HG03066 (cell line): ENCODE measurements around the gene MFAP2.
"Not testable (repeated sequence)": the region's sequence is repeated elsewhere in the genome, so short reads cannot be mapped to it uniquely, and the experiment has no call there.

Experiments used
- ATAC-seq: cut with Tn5 transposase; IDR thresholded peaks from one replicate; pipeline ENCODE4 v1.9.1; 2021; ENCODE audit warnings: low read depth; ENCODE audit not compliant: unreplicated experiment

Gene MFAP2

DNA sequence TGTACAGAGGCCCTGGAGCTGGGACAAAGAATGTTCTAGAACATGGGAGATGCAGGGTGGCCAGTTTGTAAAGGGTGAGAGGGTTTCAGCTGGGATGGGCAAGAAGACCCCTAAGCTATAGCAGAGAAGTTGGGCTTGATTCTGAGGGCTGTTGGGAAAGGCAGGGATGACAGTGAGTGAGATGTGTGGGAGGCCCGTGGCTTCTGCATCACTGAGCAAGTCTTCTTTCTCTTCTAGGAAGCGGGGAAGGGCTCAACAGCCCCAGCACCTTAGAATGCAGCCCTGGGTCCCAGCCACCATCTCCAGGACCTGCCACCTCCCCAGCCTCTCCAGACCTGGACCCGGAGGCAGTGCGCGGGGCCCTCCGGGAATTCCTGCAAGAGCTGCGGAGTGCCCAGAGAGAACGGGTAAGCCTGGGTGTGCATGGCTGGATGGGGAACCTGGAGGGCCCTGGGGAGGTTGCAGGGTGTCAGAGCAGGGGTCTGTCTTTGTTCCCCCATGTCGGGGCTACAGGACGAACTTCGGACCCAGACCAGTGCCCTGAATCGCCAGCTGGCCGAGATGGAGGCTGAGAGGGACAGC is 14.8 kb downstream of the MFAP2 start:
- no peak for ATAC-seq

DNA sequence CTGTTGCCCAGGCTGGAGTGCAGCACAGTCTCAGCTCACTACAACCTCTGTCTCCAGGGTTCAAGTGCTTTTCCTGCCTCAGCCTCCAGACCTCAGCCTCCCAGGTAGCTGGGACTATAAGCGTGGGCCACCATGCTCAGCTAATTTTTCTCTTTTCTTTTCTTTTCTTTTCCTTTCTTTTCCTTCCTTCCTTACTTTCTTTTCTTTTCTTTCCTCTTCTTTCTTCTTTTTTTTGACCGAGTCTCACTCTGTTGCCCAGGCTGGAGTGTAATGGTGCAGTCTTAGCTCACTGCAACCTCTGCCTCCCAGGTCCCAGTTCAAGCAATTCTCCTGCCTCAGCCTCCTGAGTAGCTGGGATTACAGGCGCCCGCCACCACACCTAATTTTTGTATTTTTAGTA is 16.3 kb downstream of the MFAP2 start:
- not testable (repeated sequence) for ATAC-seq

DNA sequence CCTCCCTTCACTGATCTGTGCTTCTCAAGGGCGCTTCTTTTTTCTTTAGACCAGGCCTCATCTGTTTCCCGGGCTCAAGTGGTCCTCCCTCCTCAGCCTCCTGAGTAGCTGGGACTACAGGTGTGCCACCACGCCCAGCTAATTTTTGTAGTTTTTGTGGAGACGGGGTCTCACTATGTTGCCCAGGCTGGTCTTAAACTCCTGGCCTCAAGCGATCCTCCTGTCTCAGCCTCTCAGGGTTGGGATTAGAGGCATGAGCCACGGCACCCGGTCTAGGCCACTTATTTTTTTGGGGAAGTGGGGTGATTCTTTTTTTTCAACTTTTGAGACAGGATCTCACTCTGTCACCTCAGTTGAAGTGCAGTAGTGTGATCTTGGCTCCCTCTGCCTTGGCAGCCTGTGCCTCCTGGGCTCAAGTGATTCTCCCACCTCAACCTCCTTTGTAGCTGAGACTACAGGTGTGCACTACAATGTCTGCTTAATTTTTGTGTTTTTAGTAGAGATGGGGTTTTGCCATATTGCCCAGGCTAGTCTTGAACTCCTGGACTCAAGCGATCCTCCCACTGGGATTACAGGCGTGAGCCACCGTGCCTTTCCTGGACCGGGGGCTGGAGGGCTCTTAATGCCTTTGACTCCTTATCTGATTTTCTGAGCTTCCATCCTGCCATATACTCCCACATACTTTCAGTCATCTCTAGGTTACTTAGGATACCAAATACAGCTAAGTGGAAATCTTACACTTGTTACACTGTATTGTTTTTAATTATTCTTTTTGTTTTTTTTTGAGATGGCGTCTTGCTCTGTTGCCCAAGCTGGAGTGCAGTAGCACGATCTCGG is 18.9 kb downstream of the MFAP2 start:
- no peak for ATAC-seq

DNA sequence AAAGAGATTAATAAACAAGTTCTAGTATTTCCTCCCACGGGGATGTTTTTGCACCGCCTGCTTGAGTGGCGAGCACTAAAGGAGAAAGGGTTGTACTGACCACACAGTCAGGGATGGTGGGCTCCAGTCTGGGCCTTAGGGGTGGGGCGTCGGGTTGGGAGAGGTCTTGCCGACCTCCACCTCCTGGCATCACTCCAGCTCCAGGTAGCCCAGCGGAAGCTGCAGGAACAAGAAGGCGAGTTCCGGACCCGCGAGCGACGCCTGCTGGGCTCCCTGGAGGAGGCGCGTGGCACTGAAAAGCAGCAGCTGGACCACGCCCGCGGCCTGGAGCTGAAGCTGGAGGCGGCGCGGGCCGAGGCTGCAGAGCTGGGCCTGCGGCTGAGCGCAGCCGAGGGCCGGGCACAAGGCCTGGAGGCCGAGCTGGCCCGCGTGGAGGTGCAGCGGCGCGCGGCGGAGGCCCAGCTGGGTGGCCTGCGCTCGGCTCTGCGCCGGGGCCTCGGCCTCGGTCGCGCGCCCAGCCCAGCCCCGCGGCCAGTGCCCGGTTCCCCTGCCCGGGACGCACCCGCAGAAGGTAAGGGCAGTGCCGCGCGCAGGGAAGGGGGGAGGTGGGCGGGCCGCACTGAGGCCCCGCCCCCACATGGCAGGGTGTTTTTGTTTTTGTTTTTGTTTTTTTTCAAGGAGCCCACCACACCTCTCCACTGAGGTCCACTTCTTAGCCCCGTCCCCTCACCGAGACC is 19.7 kb downstream of the MFAP2 start:
- ATAC-seq, result no peak

DNA sequence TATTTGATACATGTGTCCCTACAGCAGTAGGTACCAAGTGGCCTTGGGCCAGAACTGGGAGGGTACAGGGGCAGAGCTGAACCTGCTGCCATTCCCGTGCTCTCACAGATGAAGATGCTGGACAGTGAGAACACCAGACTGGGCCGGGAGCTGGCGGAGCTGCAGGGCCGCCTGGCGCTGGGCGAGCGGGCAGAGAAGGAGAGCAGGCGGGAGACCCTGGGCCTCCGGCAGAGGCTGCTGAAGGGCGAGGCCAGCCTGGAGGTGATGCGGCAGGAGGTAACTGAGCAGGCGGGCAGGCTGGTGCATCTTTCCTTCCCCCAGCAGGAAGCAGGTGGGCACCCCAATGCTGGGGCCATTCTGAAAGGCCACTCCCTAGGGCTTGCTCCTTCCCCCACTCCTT is 21.9 kb downstream of the MFAP2 start:
- no peak for ATAC-seq

DNA sequence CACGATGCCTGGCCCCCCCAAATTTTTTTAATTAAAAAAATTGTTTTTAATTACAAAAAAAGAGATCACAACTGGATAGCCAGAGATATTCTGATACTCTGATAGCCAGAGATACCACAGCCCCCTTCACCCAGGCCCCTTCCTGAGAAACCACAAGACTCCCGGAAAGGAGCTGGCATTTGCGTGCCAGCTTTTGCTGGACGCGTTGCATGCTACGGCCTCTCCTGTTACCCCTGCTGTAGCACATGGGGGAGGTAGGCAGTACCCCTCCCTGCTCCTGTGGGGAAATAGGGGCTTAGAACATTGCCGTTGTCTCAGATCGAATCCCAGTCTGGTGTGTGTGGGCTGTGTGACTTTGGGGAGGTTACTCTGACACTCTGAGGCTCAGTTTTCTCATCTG is 22.7 kb downstream of the MFAP2 start:
- ATAC-seq, result no peak

DNA sequence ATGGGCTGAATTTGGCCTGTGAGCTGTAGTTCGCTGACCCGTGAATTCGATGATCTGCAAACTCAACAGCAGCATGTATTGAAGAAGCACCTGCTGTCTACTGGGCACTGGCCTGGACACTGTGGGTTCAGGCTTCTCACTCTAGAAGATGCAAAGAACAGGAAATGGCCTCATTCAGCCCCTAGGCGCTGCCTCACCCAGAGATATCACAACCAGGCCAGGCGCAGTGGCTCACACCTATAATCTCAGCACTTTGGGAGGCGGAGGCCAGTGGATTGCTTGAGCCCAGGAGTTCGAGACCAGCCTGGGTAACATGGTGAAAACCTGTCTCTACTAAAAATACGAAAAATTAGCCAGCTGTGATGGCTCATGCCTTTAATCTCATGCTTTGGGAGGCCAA is 23.6 kb downstream of the MFAP2 start:
- ATAC-seq, result no peak

DNA sequence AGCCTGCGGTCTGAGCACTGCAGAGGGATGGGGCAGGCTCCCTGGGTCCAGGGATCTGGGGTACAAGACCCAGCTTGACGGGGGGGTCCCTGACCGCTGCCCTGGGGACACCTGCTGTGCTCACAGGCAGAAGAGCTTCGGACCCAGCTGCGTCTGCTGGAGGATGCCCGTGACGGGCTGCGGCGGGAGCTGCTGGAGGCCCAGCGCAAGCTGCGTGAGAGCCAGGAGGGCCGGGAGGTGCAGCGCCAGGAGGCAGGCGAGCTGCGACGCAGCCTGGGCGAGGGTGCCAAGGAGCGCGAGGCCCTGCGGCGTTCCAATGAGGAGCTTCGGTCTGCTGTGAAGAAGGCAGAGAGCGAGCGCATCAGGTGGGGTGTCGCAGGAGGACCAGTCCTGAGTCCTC is 25.2 kb downstream of the MFAP2 start:
- ATAC-seq, result no peak

DNA sequence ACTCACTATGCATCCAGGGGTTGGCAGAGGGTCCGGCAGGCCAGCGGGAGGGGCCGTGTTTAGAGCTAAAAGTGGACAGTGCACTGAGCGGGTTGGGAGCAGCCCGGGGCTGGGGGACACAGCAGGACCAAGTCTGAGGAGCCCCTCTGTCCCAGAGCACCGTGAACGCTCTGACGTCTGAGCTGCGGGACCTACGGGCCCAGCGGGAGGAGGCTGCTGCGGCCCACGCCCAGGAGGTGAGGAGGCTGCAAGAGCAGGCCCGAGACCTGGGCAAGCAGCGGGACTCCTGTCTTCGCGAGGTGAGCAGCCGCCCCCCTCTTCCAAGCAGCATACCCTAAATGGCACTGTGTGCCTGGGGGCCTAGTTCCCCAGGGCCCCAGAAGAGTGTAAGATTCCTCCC is 25.8 kb downstream of the MFAP2 start:
- ATAC-seq, result no peak

DNA sequence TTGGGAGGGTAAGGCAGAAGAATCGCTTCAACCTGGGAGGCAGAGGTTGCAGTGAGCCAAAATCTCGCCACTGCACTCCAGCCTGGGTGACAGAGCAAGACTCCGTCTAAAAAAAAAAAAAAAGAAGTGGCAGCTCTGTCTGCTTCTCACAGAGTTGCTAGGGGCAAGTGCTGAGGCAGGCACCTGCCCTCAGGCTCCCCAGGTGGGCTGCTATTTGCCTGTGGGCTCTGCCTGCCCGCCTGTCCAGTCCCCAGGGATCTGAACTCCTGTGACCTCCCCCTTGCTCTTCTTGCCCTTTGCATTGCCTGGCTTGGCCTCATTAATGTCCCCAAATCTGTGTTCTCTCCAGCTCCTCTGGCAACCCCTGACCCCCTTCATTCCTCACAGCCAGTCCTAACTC is 28.0 kb downstream of the MFAP2 start:
- not testable (repeated sequence) for ATAC-seq

DNA sequence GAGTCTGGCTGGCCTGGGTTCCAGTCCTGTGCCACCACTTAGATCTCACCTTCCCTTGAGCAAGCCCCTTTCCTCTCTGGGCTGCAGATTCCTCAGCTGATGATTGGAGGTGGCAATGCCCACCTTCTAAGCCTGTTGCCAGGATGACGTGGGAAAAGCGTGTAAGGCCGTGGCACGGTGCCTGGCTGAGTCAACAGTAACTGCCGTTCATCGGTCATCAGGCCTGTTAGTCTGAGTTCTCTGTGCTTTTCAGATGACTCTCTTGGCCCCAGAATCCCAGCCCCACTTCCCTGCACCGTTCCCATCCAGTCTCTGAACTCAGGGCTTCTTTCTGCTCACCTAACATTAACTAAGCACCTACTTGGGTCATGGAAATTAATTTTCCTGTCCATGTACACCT is 31.4 kb downstream of the MFAP2 start:
- ATAC-seq, result not testable (repeated sequence)

DNA sequence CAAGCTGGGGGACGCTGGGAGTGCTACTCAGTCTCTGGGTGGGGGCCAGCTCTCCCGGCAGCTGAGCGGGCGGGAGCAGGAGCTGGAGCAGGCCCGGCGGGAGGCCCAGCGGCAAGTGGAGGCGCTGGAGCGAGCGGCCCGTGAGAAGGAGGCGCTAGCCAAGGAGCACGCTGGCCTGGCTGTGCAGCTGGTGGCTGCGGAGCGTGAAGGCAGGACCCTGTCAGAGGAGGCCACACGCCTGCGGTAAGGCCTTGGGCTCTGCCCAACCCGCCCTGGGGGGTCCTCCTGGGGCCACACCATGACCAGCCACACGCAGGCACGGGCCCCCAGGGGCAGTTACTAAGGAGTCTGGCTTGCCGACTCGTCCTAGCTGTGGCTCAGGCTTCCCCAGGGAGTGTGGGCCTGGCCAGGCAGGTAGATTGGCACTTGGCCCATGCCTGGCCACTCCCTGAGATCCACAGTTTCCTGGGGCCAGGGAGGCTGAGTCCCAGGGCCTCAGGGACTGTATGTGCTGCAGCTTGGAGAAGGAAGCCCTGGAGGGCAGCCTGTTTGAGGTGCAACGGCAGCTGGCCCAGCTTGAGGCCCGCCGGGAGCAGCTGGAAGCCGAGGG is 32.0 kb downstream of the MFAP2 start:
- not testable (repeated sequence) for ATAC-seq

DNA sequence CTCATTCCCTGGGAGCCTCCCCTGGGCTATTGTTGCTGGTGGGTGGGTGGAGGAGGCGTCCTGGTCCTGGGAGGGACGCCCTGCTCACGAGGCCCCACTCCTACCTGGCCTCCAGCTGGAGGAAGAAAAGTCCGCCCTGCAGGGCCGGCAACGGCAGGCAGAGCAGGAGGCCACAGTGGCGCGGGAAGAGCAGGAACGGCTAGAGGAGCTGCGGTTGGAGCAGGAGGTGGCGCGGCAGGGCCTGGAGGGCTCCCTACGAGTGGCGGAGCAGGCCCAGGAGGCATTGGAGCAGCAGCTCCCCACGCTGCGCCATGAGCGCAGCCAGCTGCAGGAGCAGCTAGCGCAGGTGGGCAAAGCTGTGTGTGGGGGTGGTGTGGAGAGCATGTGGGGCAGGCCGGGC is 33.8 kb downstream of the MFAP2 start:
- no peak for ATAC-seq

DNA sequence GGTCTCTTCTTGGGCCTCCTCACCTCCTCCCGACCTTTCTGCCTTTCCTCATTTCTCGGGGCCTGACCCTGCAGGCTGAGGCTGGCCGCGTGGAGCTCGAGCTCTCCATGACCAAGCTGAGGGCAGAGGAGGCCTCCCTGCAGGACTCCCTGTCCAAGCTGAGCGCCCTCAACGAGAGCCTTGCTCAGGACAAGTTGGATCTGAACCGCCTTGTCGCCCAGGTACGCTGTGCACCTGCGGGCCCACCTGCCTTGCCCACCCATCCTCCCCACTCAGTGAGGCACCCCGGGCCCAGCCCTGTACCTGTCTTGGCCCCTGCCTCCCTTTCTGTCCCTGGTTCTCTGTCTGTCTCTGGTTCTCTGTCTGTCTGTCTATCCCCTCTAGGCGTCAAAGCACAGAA is 34.2 kb downstream of the MFAP2 start:
- ATAC-seq, result not testable (repeated sequence)

DNA sequence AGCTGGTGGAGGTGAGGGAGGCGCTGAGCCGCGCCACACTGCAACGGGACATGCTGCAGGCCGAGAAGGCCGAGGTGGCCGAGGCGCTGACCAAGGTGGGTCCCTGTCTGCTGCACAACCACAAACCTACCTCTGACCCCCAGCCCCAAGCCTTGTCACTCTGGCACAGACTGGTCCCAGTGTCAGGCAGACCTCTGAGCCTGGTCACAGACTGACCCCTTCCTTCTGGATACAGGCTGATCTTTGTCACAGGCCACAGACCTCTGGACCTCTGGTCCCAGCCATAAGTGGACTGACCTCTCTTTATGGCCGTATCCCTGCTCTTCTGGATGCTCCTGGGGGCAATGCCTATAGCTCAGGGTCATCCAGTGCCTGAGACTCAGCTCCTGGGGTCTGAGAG is 34.9 kb downstream of the MFAP2 start:
- not testable (repeated sequence) for ATAC-seq

DNA sequence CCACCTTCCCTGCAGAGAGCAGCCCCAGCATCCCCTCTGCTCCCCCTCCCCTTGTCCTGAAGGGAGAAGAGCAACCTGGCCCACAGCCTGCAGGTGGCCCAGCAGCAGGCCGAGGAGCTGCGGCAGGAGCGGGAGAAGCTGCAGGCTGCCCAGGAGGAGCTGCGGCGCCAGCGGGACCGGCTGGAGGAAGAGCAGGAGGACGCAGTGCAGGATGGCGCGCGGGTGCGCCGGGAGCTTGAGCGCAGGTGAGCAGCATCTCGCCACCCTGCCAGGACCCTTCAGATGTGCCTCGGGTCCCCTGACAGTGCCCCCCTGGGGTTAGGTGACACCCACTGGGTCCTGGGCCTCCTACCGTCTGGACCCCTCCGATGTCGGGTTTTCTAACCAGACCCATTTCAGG is 36.4 kb downstream of the MFAP2 start:
- ATAC-seq, result no peak

DNA sequence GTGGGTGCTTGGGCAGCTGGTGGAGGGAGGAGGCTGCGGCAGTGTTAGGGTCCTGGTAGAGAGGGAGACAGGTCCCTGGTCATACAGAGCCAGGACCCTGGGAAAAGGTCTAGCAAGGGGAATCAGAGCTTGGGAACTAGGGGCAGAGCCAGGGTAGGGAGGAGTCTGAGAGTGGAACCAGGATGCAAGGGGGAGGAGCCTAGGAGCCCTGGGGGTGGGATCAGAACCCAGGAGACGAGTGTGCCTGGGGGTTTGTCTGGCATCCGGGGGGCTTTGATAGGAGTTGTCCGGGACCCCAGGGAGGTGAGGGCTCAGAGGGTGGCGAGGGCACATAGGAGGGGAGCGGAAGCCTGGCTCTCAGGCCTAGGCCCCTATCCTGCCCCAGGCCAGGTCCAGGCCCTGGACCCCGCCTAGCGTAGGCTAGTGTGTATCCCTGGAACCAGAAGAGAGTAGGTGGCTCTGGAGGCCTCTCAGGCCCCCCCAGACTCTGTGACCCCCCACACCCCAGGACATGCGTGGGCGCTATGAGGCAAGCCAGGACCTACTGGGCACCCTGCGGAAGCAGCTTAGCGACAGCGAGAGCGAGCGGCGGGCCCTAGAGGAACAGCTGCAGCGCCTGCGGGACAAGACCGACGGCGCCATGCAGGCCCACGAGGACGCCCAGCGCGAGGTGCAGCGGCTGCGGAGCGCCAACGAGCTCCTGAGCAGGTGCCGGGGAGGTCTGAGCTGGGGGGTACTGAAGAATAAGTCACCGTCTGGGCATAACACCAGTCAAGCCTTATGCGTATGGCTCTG is 40.8 kb downstream of the MFAP2 start:
- ATAC-seq, result not testable (repeated sequence)

DNA sequence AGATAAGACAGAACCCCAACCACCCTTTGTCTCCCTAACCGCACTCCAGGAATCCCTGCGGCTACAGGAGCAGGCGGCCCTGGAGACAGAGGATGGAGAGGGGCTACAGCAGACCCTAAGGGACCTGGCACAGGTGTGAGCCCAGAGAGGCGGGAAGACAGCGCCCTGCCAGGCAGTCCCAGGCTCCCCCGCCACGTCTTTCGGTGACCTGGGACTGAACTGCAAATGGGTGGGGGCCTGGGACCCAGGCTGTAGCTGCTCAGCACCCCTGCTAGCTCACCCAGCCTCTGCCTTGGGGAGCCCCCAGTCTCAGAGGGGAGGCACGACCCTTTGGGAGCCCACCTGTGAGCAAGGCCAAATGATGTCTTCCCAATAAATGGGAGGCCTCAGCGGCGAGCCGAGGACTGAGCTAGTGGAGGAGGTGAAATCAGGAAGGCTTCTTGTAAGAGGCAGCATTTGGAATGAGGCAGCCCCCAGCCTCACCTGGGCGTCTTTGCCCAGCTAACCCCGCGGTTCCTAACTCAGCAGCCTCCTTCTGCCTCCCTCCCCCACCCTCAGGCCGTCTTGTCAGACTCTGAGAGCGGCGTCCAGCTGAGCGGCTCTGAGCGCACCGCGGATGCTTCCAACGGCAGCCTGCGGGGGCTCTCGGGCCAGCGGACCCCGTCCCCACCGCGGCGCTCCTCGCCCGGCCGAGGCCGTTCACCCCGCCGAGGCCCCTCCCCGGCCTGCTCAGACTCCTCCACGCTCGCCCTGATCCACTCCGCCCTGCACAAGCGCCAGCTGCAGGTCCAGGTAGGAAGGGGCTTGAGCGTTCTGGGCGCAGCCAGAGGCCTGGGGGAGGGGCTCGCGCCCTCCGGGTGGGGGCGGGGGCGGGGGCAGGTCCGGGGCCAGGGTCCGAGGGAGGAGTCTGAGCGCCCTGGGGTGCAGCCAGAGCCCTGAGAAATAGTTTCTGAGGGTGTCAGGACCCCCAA is 41.8 kb downstream of the MFAP2 start:
- ATAC-seq, result no peak

DNA sequence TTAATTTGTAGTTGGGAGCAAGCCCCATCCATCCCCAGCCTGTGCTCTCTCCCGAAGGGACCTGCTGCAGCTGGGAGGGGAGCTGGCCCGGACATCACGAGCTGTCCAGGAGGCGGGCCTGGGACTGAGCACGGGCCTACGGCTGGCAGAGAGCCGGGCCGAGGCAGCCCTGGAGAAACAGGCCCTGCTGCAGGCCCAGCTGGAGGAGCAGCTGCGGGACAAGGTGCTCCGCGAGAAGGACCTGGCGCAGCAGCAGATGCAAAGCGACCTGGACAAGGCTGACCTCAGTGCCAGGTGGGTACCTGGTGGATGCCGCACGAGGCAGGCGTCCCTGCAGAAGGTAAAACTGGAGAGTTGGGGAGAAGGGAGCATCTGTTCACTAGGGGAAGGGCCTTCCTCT is 43.8 kb downstream of the MFAP2 start:
- not testable (repeated sequence) for ATAC-seq
